Measurements from ENCODE around the gene SLCO4A1.

Gene SLCO4A1

GRCh38 chr20:62714006-62714405 lies 71.7 kb downstream of the SLCO4A1 start:
- no peak overlapping the region for H4K91ac ChIP-seq (ENCODE audit: low read depth, low read length, poor library complexity)
- H3K27me3 ChIP-seq (ENCODE audit: control insufficient read depth in 3 of 3, insufficient read depth in 3 of 3, low read depth in 1 of 3, low read length in 3 of 3), result peaks cover 8 to 70% (median 22%) of the 10 kb centered on the region in 3 experiments

DNA sequence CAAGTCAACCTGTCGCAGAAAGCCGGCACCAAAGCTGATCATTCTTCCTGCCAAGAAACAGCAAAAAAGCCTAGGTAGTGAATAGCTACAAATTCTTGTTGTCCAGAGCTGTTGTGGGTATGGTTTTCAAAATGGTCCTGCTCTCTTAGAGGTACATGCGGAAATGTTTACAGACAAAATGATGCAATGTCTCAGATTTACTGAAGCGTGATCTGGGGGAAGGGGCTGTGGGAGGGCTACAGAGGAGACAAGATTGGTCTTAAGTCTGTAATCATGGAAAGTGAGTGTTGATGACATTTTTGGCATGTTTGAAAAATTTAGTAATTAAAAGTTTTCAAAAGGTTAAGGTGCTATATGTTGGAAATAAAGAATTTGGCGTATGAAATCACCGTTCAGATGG lies 72.5 kb downstream of the SLCO4A1 start:
- no peak overlapping the region for H2BK120ac ChIP-seq (ENCODE audit: low read depth, low read length)
- no peak overlapping the region for H2BK5ac ChIP-seq (ENCODE audit: low read length)
- H4K91ac ChIP-seq (ENCODE audit: low read depth, low read length, poor library complexity), result no peak overlapping the region
- H3K14ac ChIP-seq (ENCODE audit: low read length), result no peak overlapping the region
- no peak overlapping the region for H3K4ac ChIP-seq (ENCODE audit: low read length)
- no peak overlapping the region for H2BK12ac ChIP-seq (ENCODE audit: low read length)
- H4K8ac ChIP-seq (ENCODE audit: low read depth, low read length), result no peak overlapping the region
- WGBS, 2 donors (ENCODE audit: extremely low coverage in 2 of 2, insufficient read length in 2 of 2, insufficient replicate concordance in 1 of 2), result 100% methylated on average over 1 of the region's 6 CpGs; no CpG with 5 or more reads in 1 of the 2 donors
- H2AK5ac ChIP-seq (ENCODE audit: low read depth, low read length), result no peak overlapping the region
- H3K79me1 ChIP-seq (ENCODE audit: low read depth, low read length), result no peaks in the 10 kb centered on the region
- no peak overlapping the region for H2BK15ac ChIP-seq (ENCODE audit: low read length)
- no peak overlapping the region for H3K9ac ChIP-seq (ENCODE audit: low read depth, low read length, poor library complexity)
- H3K4me2 ChIP-seq (ENCODE audit: insufficient read depth, low read length, poor library complexity, severe bottlenecking), result no peak overlapping the region
- no peak for DNase-seq (ENCODE audit: low spot score)
- H3K18ac ChIP-seq (ENCODE audit: low read length), result no peak overlapping the region
- H3K27me3 ChIP-seq (ENCODE audit: control insufficient read depth in 3 of 3, insufficient read depth in 3 of 3, low read depth in 1 of 3, low read length in 3 of 3), result peaks cover under 1 to 62% (median 14%) of the 10 kb centered on the region in 3 experiments
- H3K9me3 ChIP-seq (replicated peaks in 1 of 2; ENCODE audit: control insufficient read depth in 2 of 2, insufficient read depth in 1 of 2, low read depth in 1 of 2, low read length in 2 of 2), result peaks cover 0 to 5% of the 10 kb centered on the region in 2 donors
- no peaks in the 10 kb centered on the region for H3K36me3 ChIP-seq (replicated peaks in 1 of 2; ENCODE audit: control insufficient read depth in 2 of 2, insufficient read depth in 2 of 2, low read length in 2 of 2)
- no peaks in the 10 kb centered on the region for H3K4me1 ChIP-seq (ENCODE audit: control insufficient read depth in 2 of 2, insufficient read depth in 1 of 2, low read depth in 1 of 2, low read length in 2 of 2)
- H2AFZ ChIP-seq (ENCODE audit: low read length), result no peak overlapping the region
- peak overlapping the region; percentile 75 for H3K23ac ChIP-seq (ENCODE audit: low read depth, low read length, poor library complexity)
- H3K27ac ChIP-seq (replicated peaks; ENCODE audit: low read length), result no peak overlapping the region
- H3K4me3 ChIP-seq (ENCODE audit: low read length in 2 of 2), result no peak overlapping the region

More at GRCh38 chr20:62714006-62714405, 71.7 kb downstream of the SLCO4A1 start:
- Histone ChIP-seq H3K4ac (ENCODE audit: low read length) (no peak overlapping the region), H3K18ac (ENCODE audit: low read length) (no peak overlapping the region), H4K8ac (ENCODE audit: low read depth, low read length) (no peak overlapping the region), H3K79me1 (ENCODE audit: low read depth, low read length) (no peaks in the 10 kb centered on the region), H3K4me1 (ENCODE audit: control insufficient read depth in 2 of 2, insufficient read depth in 1 of 2, low read depth in 1 of 2, low read length in 2 of 2) (peaks cover 0 to 2% of the 10 kb centered on the region in 2 donors), H2AFZ (ENCODE audit: low read length) (no peak overlapping the region), H3K14ac (ENCODE audit: low read length) (no peak overlapping the region), H3K9ac (ENCODE audit: low read depth, low read length, poor library complexity) (no peak overlapping the region), H2BK5ac (ENCODE audit: low read length) (no peak overlapping the region), H2BK12ac (ENCODE audit: low read length) (no peak overlapping the region), H3K4me3 (ENCODE audit: low read length in 2 of 2) (no peak overlapping the region), H3K4me2 (ENCODE audit: insufficient read depth, low read length, poor library complexity, severe bottlenecking) (no peak overlapping the region), H3K23ac (ENCODE audit: low read depth, low read length, poor library complexity) (no peak overlapping the region), H2BK15ac (ENCODE audit: low read length) (no peak overlapping the region), H3K9me3 (replicated peaks in 1 of 2; ENCODE audit: control insufficient read depth in 2 of 2, insufficient read depth in 1 of 2, low read depth in 1 of 2, low read length in 2 of 2) (peaks cover 0 to 8% of the 10 kb centered on the region in 2 donors), H3K27ac (replicated peaks; ENCODE audit: low read length) (no peak overlapping the region), H2BK120ac (ENCODE audit: low read depth, low read length) (no peak overlapping the region), H2AK5ac (ENCODE audit: low read depth, low read length) (no peak overlapping the region), H3K36me3 (replicated peaks in 1 of 2; ENCODE audit: control insufficient read depth in 2 of 2, insufficient read depth in 2 of 2, low read length in 2 of 2) (no peaks in the 10 kb centered on the region)
- no CpG with 5 or more reads among the region's 10 CpGs for WGBS, 2 donors (ENCODE audit: extremely low coverage in 2 of 2, insufficient read length in 2 of 2, insufficient replicate concordance in 1 of 2)
- DNase-seq (ENCODE audit: low spot score), result no peak

- Histone ChIP-seq H3K4me1 (ENCODE audit: control insufficient read depth in 2 of 2, insufficient read depth in 1 of 2, low read depth in 1 of 2, low read length in 2 of 2) (no peaks in the 10 kb centered on the region), H2AFZ (ENCODE audit: low read length) (no peak overlapping the region), H3K4me2 (ENCODE audit: insufficient read depth, low read length, poor library complexity, severe bottlenecking) (no peak overlapping the region), H3K23ac (ENCODE audit: low read depth, low read length, poor library complexity) (peak overlapping the region; percentile 75), H3K27me3 (ENCODE audit: control insufficient read depth in 3 of 3, insufficient read depth in 3 of 3, low read depth in 1 of 3, low read length in 3 of 3) (peaks cover 0 to 58% (median 10%) of the 10 kb centered on the region in 3 experiments), H2BK15ac (ENCODE audit: low read length) (peak overlapping the region; percentile 6), H2AK5ac (ENCODE audit: low read depth, low read length) (no peak overlapping the region), H3K27ac (replicated peaks; ENCODE audit: low read length) (no peak overlapping the region), H4K91ac (ENCODE audit: low read depth, low read length, poor library complexity) (no peak overlapping the region), H2BK120ac (ENCODE audit: low read depth, low read length) (no peak overlapping the region), H3K36me3 (replicated peaks in 1 of 2; ENCODE audit: control insufficient read depth in 2 of 2, insufficient read depth in 2 of 2, low read length in 2 of 2) (no peaks in the 10 kb centered on the region), H2BK12ac (ENCODE audit: low read length) (peak overlapping the region; percentile 82), H3K9ac (ENCODE audit: low read depth, low read length, poor library complexity) (no peak overlapping the region), H3K9me3 (replicated peaks in 1 of 2; ENCODE audit: control insufficient read depth in 2 of 2, insufficient read depth in 1 of 2, low read depth in 1 of 2, low read length in 2 of 2) (peaks cover 4% of the 10 kb centered on the region in 2 donors), H3K4me3 (ENCODE audit: low read length in 2 of 2) (peak overlapping the region in 1 of 2 donors; percentile 26), H3K14ac (ENCODE audit: low read length) (peak overlapping the region; percentile 79), H3K4ac (ENCODE audit: low read length) (no peak overlapping the region), H4K8ac (ENCODE audit: low read depth, low read length) (no peak overlapping the region), H2BK5ac (ENCODE audit: low read length) (no peak overlapping the region), H3K79me1 (ENCODE audit: low read depth, low read length) (no peaks in the 10 kb centered on the region), H3K18ac (ENCODE audit: low read length) (peak overlapping the region; percentile 79)
- no peak for DNase-seq (ENCODE audit: low spot score)
- WGBS, 2 donors (ENCODE audit: extremely low coverage in 2 of 2, insufficient read length in 2 of 2, insufficient replicate concordance in 1 of 2), result no CpG with 5 or more reads among the region's 10 CpGs
Measured at GRCh38 chr20:62715201-62715600, 72.9 kb downstream of the SLCO4A1 start.

- H4K8ac ChIP-seq (ENCODE audit: low read depth, low read length), result peak overlapping the region; percentile 79
- H2BK120ac ChIP-seq (ENCODE audit: low read depth, low read length), result no peak overlapping the region
- peak overlapping the region; percentile 81 for H2BK15ac ChIP-seq (ENCODE audit: low read length)
- H3K4me1 ChIP-seq (ENCODE audit: control insufficient read depth in 2 of 2, insufficient read depth in 1 of 2, low read depth in 1 of 2, low read length in 2 of 2), result no peaks in the 10 kb centered on the region
- no CpG with 5 or more reads among the region's 30 CpGs for WGBS, 2 donors (ENCODE audit: extremely low coverage in 2 of 2, insufficient read length in 2 of 2, insufficient replicate concordance in 1 of 2)
- H2AK5ac ChIP-seq (ENCODE audit: low read depth, low read length), result peak overlapping the region; percentile 36
- peak overlapping the region; percentile 66 for H3K14ac ChIP-seq (ENCODE audit: low read length)
- peaks cover 0 to 49% (median 0%) of the 10 kb centered on the region in 3 experiments for H3K27me3 ChIP-seq (ENCODE audit: control insufficient read depth in 3 of 3, insufficient read depth in 3 of 3, low read depth in 1 of 3, low read length in 3 of 3)
- no peak overlapping the region for H3K4me3 ChIP-seq (ENCODE audit: low read length in 2 of 2)
- no peak for DNase-seq (ENCODE audit: low spot score)
- H2BK5ac ChIP-seq (ENCODE audit: low read length), result no peak overlapping the region
- H2AFZ ChIP-seq (ENCODE audit: low read length), result no peak overlapping the region
- H3K9me3 ChIP-seq (replicated peaks in 1 of 2; ENCODE audit: control insufficient read depth in 2 of 2, insufficient read depth in 1 of 2, low read depth in 1 of 2, low read length in 2 of 2), result peaks cover 1 to 11% of the 10 kb centered on the region in 2 donors
- no peak overlapping the region for H3K9ac ChIP-seq (ENCODE audit: low read depth, low read length, poor library complexity)
- H3K79me1 ChIP-seq (ENCODE audit: low read depth, low read length), result no peaks in the 10 kb centered on the region
- no peaks in the 10 kb centered on the region for H3K36me3 ChIP-seq (replicated peaks in 1 of 2; ENCODE audit: control insufficient read depth in 2 of 2, insufficient read depth in 2 of 2, low read length in 2 of 2)
- H3K4me2 ChIP-seq (ENCODE audit: insufficient read depth, low read length, poor library complexity, severe bottlenecking), result no peak overlapping the region
- peak overlapping the region; percentile 77 for H3K18ac ChIP-seq (ENCODE audit: low read length)
- H4K91ac ChIP-seq (ENCODE audit: low read depth, low read length, poor library complexity), result no peak overlapping the region
- no peak overlapping the region for H3K4ac ChIP-seq (ENCODE audit: low read length)
- peak overlapping the region; percentile 82 for H3K23ac ChIP-seq (ENCODE audit: low read depth, low read length, poor library complexity)
- H2BK12ac ChIP-seq (ENCODE audit: low read length), result no peak overlapping the region
- H3K27ac ChIP-seq (replicated peaks; ENCODE audit: low read length), result no peak overlapping the region
Measured at GRCh38 chr20:62716198-62716940, 74.1 kb downstream of the SLCO4A1 start.
